8988T (cell line): ENCODE data around the gene NTF3.

Source experiments
- DNase-seq: peaks from one replicate; pipeline ENCODE4 v3.0.0; 2011

Gene NTF3

GRCh38 chr12:5459051-5459782 is 27.3 kb downstream of the NTF3 start:
- no peak for DNase-seq

- no peak for DNase-seq
These were observed 28.9 kb downstream of the NTF3 start for GRCh38 chr12:5460817-5461216.

- DNase-seq: no peak
These were observed 30.1 kb downstream of the NTF3 start for GRCh38 chr12:5461966-5462365.

GRCh38 chr12:5464096-5464495 is 32.2 kb downstream of the NTF3 start:
- DNase-seq: no peak

GRCh38 chr12:5465384-5465783 is 33.5 kb downstream of the NTF3 start:
- no peak for DNase-seq

- no peak for DNase-seq
These were observed 34.6 kb downstream of the NTF3 start for GRCh38 chr12:5466521-5466960.

- DNase-seq: no peak
These were observed 36.0 kb downstream of the NTF3 start for GRCh38 chr12:5467931-5468330.

- no peak for DNase-seq
These were observed 38.3 kb downstream of the NTF3 start for GRCh38 chr12:5470221-5470620.

GRCh38 chr12:5470703-5471102 is 38.8 kb downstream of the NTF3 start:
- no peak for DNase-seq

GRCh38 chr12:5473076-5473782 is 41.3 kb downstream of the NTF3 start:
- DNase-seq: no peak

- no peak for DNase-seq
These were observed 41.8 kb downstream of the NTF3 start for GRCh38 chr12:5473783-5474116.

- no peak for DNase-seq
These were observed 44.4 kb downstream of the NTF3 start for GRCh38 chr12:5476356-5476755.

- no peak for DNase-seq
These were observed 46.3 kb downstream of the NTF3 start for GRCh38 chr12:5478081-5478706.

GRCh38 chr12:5479761-5480160 is 47.9 kb downstream of the NTF3 start:
- DNase-seq: no peak

- DNase-seq: no peak
These were observed 48.5 kb downstream of the NTF3 start for GRCh38 chr12:5480218-5480937.

GRCh38 chr12:5480938-5481303 is 49.0 kb downstream of the NTF3 start:
- DNase-seq: no peak

GRCh38 chr12:5481645-5482044 is 49.7 kb downstream of the NTF3 start:
- no peak for DNase-seq

GRCh38 chr12:5484426-5484825 is 52.5 kb downstream of the NTF3 start:
- DNase-seq: no peak

- no peak for DNase-seq
These were observed 53.5 kb downstream of the NTF3 start for GRCh38 chr12:5485454-5485853.

GRCh38 chr12:5487076-5487475 is 55.2 kb downstream of the NTF3 start:
- DNase-seq: no peak

- DNase-seq: no peak
These were observed 56.2 kb downstream of the NTF3 start for GRCh38 chr12:5487948-5488625.

- DNase-seq: no peak
These were observed 56.7 kb downstream of the NTF3 start for GRCh38 chr12:5488626-5488955.

GRCh38 chr12:5489017-5489416 is 57.1 kb downstream of the NTF3 start:
- DNase-seq: no peak
